ENCODE results near the gene PADI2. TPM values are rescaled to one million over a fixed set of nuclear protein-coding genes. Genes with fewer than 3 reads are reported as not detected.

PADI2 gene
- total and polyA plus RNA-seq, 2 of the 8 experiments (the other 6 are each of a cell fraction or from before 2014, with no cell fraction given) = 1.6 to 7.5 TPM

DNA sequence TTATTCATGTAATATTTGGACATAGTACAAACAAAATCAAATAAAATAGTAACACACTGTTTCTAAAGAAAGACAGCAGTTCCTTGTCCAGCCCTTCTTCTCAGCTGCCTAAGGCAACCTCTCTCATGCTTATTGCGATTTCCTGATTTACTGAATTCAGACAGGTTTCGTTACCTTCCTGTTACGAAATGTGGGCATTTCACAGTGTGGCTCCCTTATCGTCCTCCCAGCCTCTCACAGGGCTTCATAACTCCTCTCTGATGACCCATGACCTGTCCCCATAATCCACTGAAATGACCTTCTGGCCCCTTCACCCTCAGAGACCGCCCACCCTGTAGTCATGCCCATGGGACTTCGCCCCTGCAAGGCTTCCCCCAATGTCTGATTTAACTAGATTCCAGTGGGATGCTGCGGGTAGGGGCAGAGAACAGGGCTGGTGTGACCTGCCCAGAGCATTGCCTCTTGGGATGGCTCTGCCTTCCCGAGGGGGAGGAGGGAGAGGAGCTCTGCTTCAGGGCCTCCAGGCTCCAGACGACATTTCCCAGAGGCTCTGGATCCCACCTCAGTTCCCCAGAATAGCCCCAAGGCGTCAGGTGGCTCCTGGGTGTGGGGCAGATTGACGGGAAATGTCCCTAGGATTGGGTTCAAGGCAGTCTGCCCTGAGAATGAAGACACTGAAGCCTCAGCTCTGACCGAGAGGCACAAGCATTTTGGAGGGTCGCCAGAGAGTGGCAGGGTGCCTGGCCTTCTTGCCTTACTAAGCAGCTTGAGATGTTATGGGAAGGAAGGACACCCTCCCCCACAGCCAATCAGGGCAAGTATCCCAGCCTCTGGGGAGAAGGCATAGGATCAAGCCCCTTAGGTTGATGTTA, 20.6 kb downstream of the PADI2 start:
- Histone ChIP-seq H3K9ac (replicated peaks in 1 of 4; ENCODE audit: extremely low read depth in 1 of 4, low read depth in 3 of 4, low read length in 3 of 4) (no peak overlapping the region), H2BK15ac (ENCODE audit: low read length) (no peak overlapping the region), H2AK5ac (ENCODE audit: low read depth, low read length) (no peak overlapping the region; the same call in 1 of the 2 replicates), H3K9me3 (ENCODE audit: insufficient read depth in 2 of 2, low read depth in 1 of 2, low read length in 1 of 2) (no peaks in the 10 kb centered on the region), H2BK120ac (replicated peaks; ENCODE audit: low read depth, low read length) (no peak overlapping the region), H3K56ac (replicated peaks; ENCODE audit: insufficient read length, low read depth, low read length) (no peak overlapping the region), H2AFZ (ENCODE audit: low read length) (no peak overlapping the region; the same call in 1 of the 2 replicates), H3K4me3 (ENCODE audit: extremely low read depth in 1 of 4, insufficient read depth in 2 of 4, low read depth in 3 of 4, low read length in 4 of 4) (no peak overlapping the region), H2BK12ac (ENCODE audit: low read depth, low read length) (no peak overlapping the region), H3K23ac (ENCODE audit: insufficient read length) (no peak overlapping the region), H3K79me2 (ENCODE audit: control insufficient read depth in 1 of 2, insufficient read depth in 2 of 2, low read length in 2 of 2) (no peaks in the 10 kb centered on the region), H2BK5ac (ENCODE audit: low read depth, low read length) (no peak overlapping the region), H4K5ac (ENCODE audit: insufficient read length, low read depth, low read length) (no peak overlapping the region), H3K36me3 (ENCODE audit: control insufficient read depth in 2 of 4, insufficient read depth in 4 of 4, low read length in 3 of 4) (no peaks in the 10 kb centered on the region), H3K27me3 (replicated peaks in 1 of 4; ENCODE audit: control insufficient read depth in 3 of 4, extremely low read depth in 1 of 4, insufficient read depth in 3 of 4, low read length in 3 of 4) (no peaks in the 10 kb centered on the region; a peak in 1 of 7 replicates), H3K23me2 (ENCODE audit: low read depth, low read length) (no peaks in the 10 kb centered on the region), H3K27ac (ENCODE audit: low read depth, low read length) (no peak overlapping the region), H4K91ac (replicated peaks; ENCODE audit: insufficient read length, low read length) (no peak overlapping the region), H3K14ac (ENCODE audit: insufficient read length) (no peak overlapping the region), H4K8ac (ENCODE audit: extremely low read depth, insufficient read depth, low read length) (0 out of 2 replicates have a peak overlapping the region, but pooled peaks have one; percentile 29), H4K20me1 (replicated peaks in 1 of 2; ENCODE audit: control insufficient read depth in 1 of 2, insufficient read depth in 2 of 2, low read length in 2 of 2) (no peaks in the 10 kb centered on the region), H3K4me1 (replicated peaks in 1 of 4; ENCODE audit: control insufficient read depth in 3 of 4, insufficient read depth in 4 of 4, low read length in 3 of 4) (0 out of 7 replicates have a peak, but pooled peaks cover 0 to 2% (median under 1%) of the 10 kb centered on the region in 4 experiments), H3K18ac (ENCODE audit: extremely low read depth, low read length) (no peak overlapping the region), H3K79me1 (ENCODE audit: low read depth, low read length) (no peaks in the 10 kb centered on the region), H2BK20ac (ENCODE audit: low read length) (no peak overlapping the region), H3K4ac (replicated peaks; ENCODE audit: insufficient read length, low read depth, low read length) (no peak overlapping the region), H3K4me2 (ENCODE audit: insufficient read depth in 1 of 2, low read depth in 2 of 2, low read length in 2 of 2) (no peak overlapping the region)
- DNase-seq (ENCODE audit: low read depth in 1 of 2, low spot score in 2 of 2) = no peak
- POLR2A ChIA-PET (ENCODE audit: partially characterized antibody) = interaction anchor here (0.6 to 1.4 kb wide), 2 partner anchors 14 to 195 kb away, joined by 3 to 4 read pairs; no protein-coding TSS in a partner anchor
- no peak for FAIRE-seq
- WGBS, 2 experiments (ENCODE audit: extremely low coverage in 1 of 2, insufficient coverage in 1 of 2, insufficient read length in 1 of 2, insufficient replicate concordance in 2 of 2, low coverage in 1 of 2, low lambda C conversion rate in 2 of 2, missing lambda C conversion rate in 1 of 2) = 86% methylated on average over 13 of the region's 13 CpGs; no CpG with 5 or more reads in 1 of the 2 experiments
- CTCF ChIA-PET (ENCODE audit: partially characterized antibody) = interaction anchor here (0.8 to 1.9 kb wide), 3 partner anchors 27 to 238 kb away, joined by 3 to 5 read pairs (median 3); no protein-coding TSS in a partner anchor
- TF ChIP-seq ZNF274 (IDR thresholded peaks at IDR 0.05; ENCODE audit: borderline replicate concordance, extremely low read depth, low read length) = no peak
- no peak for TF ChIP-seq RBBP5 (IDR thresholded peaks at IDR 0.05; ENCODE audit: borderline replicate concordance, low read depth, low read length)
- no peak for TF ChIP-seq SUZ12 (IDR thresholded peaks at IDR 0.05; ENCODE audit: low read length)
- no peak for TF ChIP-seq BACH1 (IDR thresholded peaks at IDR 0.05; ENCODE audit: low read length)
- TF ChIP-seq, protein P1, sequence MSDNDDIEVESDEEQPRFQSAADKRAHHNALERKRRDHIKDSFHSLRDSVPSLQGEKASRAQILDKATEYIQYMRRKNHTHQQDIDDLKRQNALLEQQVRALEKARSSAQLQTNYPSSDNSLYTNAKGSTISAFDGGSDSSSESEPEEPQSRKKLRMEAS (IDR thresholded peaks at IDR 0.05) = no peak
- no peak for TF ChIP-seq NANOG (IDR thresholded peaks at IDR 0.05; ENCODE audit: insufficient read depth, low read depth, low read length, poor library complexity, severe bottlenecking)
- TF ChIP-seq JUN (IDR thresholded peaks at IDR 0.05; ENCODE audit: low read depth, low read length) = no peak
- TF ChIP-seq BCL11A (IDR thresholded peaks at IDR 0.05; ENCODE audit: low read depth in 2 of 2, low read length in 2 of 2) = no peak
